ENCODE data around the gene RNF144A. TPM values are rescaled to one million over a fixed set of nuclear protein-coding genes. Genes with fewer than 3 reads are reported as not detected.

Gene RNF144A
- total and polyA plus RNA-seq, 2 of the 13 experiments (the other 11 are each of a cell fraction or from before 2014, with no cell fraction given) = 13.9 to 16.5 TPM

DNA sequence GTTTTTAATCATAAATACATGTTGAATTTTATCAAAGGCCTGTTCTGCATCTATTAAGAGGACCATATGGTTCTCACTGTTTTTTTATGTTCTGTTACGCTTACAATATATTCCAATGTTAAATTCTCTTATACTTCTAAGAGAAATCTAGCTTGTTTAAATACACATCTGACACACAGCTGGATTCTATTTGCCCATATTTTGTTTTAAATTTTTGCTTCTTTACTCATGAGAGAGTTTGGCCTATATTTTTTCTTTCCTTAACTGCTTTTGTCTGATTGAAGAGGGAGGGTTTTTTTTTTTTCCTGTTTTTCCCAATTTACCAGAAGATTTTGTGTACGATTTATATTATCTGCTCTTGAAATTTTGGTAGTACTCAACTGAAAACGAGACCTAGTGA is 34.9 kb downstream of the RNF144A start:
- intact Hi-C loops (cut with micrococcal nuclease; ENCODE audit: unreplicated experiment) (no loop called here), in situ Hi-C loops (cut with HindIII; ENCODE audit: extremely low pct_ligation_motif_present, low pct_unique_long_range_greater_than_20kb) (no loop called here)
- no peaks in the 10 kb centered on the region for H3K79me2 ChIP-seq (ENCODE audit: insufficient read depth, low read length)
- POLR2A ChIA-PET = interaction anchor here (1.0 kb wide), 1 partner anchor 19 kb away, joined by 3 read pairs; no protein-coding TSS in a partner anchor
- H3K4me2 ChIP-seq (ENCODE audit: low read depth, low read length) = no peak overlapping the region
- no peak overlapping the region for H3K27ac ChIP-seq (ENCODE audit: extremely low read length, insufficient read depth, low read length)
- FAIRE-seq (no peak), ATAC-seq (no peak), DNase-seq (ENCODE audit: low spot score) (no peak)
- TF ChIP-seq, protein P1, sequence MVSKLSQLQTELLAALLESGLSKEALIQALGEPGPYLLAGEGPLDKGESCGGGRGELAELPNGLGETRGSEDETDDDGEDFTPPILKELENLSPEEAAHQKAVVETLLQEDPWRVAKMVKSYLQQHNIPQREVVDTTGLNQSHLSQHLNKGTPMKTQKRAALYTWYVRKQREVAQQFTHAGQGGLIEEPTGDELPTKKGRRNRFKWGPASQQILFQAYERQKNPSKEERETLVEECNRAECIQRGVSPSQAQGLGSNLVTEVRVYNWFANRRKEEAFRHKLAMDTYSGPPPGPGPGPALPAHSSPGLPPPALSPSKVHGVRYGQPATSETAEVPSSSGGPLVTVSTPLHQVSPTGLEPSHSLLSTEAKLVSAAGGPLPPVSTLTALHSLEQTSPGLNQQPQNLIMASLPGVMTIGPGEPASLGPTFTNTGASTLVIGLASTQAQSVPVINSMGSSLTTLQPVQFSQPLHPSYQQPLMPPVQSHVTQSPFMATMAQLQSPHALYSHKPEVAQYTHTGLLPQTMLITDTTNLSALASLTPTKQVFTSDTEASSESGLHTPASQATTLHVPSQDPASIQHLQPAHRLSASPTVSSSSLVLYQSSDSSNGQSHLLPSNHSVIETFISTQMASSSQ (IDR thresholded peaks at IDR 0.05; ENCODE audit: low read depth) = no peak
- TF ChIP-seq, protein P1 (CRISPR knock-in tag; IDR thresholded peaks at IDR 0.05; ENCODE audit: borderline replicate concordance) = no peak
- TF ChIP-seq UBTF (CRISPR knock-in tag; IDR thresholded peaks at IDR 0.05) (no peak), ZNF883 (CRISPR knock-in tag; IDR thresholded peaks at IDR 0.05; ENCODE audit: not compliant biosample characterization) (no peak), TBL1XR1 (IDR thresholded peaks at IDR 0.05; ENCODE audit: borderline replicate concordance, low read length, partially characterized antibody) (no peak), ZNF83 (CRISPR knock-in tag; IDR thresholded peaks at IDR 0.05; ENCODE audit: borderline replicate concordance) (no peak)
- H4K20me1 ChIP-seq (ENCODE audit: insufficient read depth, low read length) = no peaks in the 10 kb centered on the region
- H3K4me1 ChIP-seq (ENCODE audit: insufficient read depth, low read length) = peaks cover 21% of the 10 kb centered on the region
- H3K4me3 ChIP-seq (replicated peaks in 1 of 3; ENCODE audit: insufficient read depth in 1 of 3, low read depth in 2 of 3, low read length in 3 of 3) = no peak overlapping the region
- no peak overlapping the region for H2AFZ ChIP-seq (ENCODE audit: low read length)
- WGBS (ENCODE audit: low lambda C conversion rate) = 82% methylated on average over 3 of the region's 3 CpGs
- peaks cover 0 to 13% of the 10 kb centered on the region in 2 experiments; a peak in 2 of 5 replicates for H3K36me3 ChIP-seq (replicated peaks in 1 of 2; ENCODE audit: control insufficient read depth in 1 of 2, insufficient read depth in 2 of 2, low read length in 2 of 2)
- H3K27me3 ChIP-seq (ENCODE audit: control insufficient read depth in 1 of 2, insufficient read depth in 2 of 2, low read length in 2 of 2) = no peaks in the 10 kb centered on the region
- no peak overlapping the region for H3K9ac ChIP-seq (ENCODE audit: insufficient read depth, low read depth, low read length)
- no peaks in the 10 kb centered on the region for H3K9me3 ChIP-seq (ENCODE audit: low read length)
- CTCF ChIA-PET (ENCODE audit: low intra/inter-chr PET ratio, low total read pairs) = no interaction called here
- no TSS peak for BruUV-seq (replicated peaks)

All from HepG2 (cell line).